HG02642 (cell line): Measurements from ENCODE around the gene ARFRP1.
"Not testable (repeated sequence)": the region's sequence is repeated elsewhere in the genome, so short reads cannot be mapped to it uniquely, and the experiment has no call there.

Source experiments
- ATAC-seq: cut with Tn5 transposase; IDR thresholded peaks from one replicate; pipeline ENCODE4 v1.9.1; 2021; ENCODE audit warnings: mild to moderate bottlenecking; ENCODE audit not compliant: unreplicated experiment, poor library complexity

Gene ARFRP1

GRCh38 chr20:63659370-63659769 lies 48.4 kb downstream of the ARFRP1 start:
- ATAC-seq = no peak

GRCh38 chr20:63658749-63659187 lies 49.0 kb downstream of the ARFRP1 start:
- peak; percentile 25 for ATAC-seq

- peak; percentile 90 for ATAC-seq
Observed at GRCh38 chr20:63657937-63658748, 49.6 kb downstream of the ARFRP1 start, which contains the start of gene RTEL1. TSS of gene RTEL1 (plus strand) at chr20:63658312. CDS start at chr20:63659403, 1,091 bp downstream.

GRCh38 chr20:63657260-63657936 lies 50.4 kb downstream of the ARFRP1 start:
- ATAC-seq = no peak

- ATAC-seq = no peak
Observed at GRCh38 chr20:63656451-63656850, 51.3 kb downstream of the ARFRP1 start.

GRCh38 chr20:63655249-63655648 lies 52.5 kb downstream of the ARFRP1 start:
- no peak for ATAC-seq

- ATAC-seq = no peak
Observed at GRCh38 chr20:63653974-63654668, 53.7 kb downstream of the ARFRP1 start.

GRCh38 chr20:63653041-63653973 lies 54.5 kb downstream of the ARFRP1 start, which contains the start of gene STMN3:
TSS of gene STMN3 (minus strand) at chr20:63653424. CDS start at chr20:63653345, 79 bp downstream.
- no peak for ATAC-seq

GRCh38 chr20:63652192-63652980 lies 55.4 kb downstream of the ARFRP1 start:
- no peak for ATAC-seq

- no peak for ATAC-seq
Observed at GRCh38 chr20:63651942-63652191, 55.9 kb downstream of the ARFRP1 start.

- ATAC-seq = not testable (repeated sequence)
Observed at GRCh38 chr20:63650486-63650885, 57.3 kb downstream of the ARFRP1 start.

GRCh38 chr20:63648895-63649589 lies 58.7 kb downstream of the ARFRP1 start:
- ATAC-seq = no peak
